MM.1S (cell line): ENCODE results near the gene TSSK3.
A peak's percentile ranks its signal among the peaks of the same experiment; 100 is the strongest.
"Not testable (repeated sequence)": the region's sequence is repeated elsewhere in the genome, so short reads cannot be mapped to it uniquely, and the experiment has no call there.

Experiments used
- DNase-seq: peaks from one replicate; pipeline ENCODE4 v3.0.0-alpha.2; 2015
- H2AFZ ChIP-seq: fragments of 300-600 bp; sonication (generic); 2 replicates; pipeline ENCODE4 v1.6.0; 2016; ENCODE audit warnings: antibody characterized with exemption, low read length
- H3F3A ChIP-seq: fragments of 300-600 bp; sonication (generic); 2 replicates; pipeline ENCODE4 v1.6.1; 2016; ENCODE audit warnings: mild to moderate bottlenecking, antibody characterized with exemption, low read length, moderate library complexity, mixed read lengths; ENCODE audit not compliant: insufficient read depth
- H3K27ac ChIP-seq: fragments of 300-600 bp; sonication (generic); 2 replicates; pipeline ENCODE4 v1.5.1; 2016; ENCODE audit warnings: mild to moderate bottlenecking, low read length
- H3K27me3 ChIP-seq: fragments of 300-600 bp; sonication (generic); replicated peaks from 2 replicates; pipeline ENCODE4 v1.6.0; 2016; ENCODE audit warnings: low read length; ENCODE audit not compliant: insufficient read depth
- H3K36me3 ChIP-seq: fragments of 300-600 bp; sonication (generic); replicated peaks from 2 replicates; pipeline ENCODE4 v1.6.1; 2016; ENCODE audit warnings: mild to moderate bottlenecking, low read length, mixed read lengths; ENCODE audit not compliant: insufficient read depth
- H3K4me1 ChIP-seq: fragments of 300-600 bp; sonication (generic); 2 replicates; pipeline ENCODE4 v1.6.1; 2016; ENCODE audit warnings: low read length, mixed read lengths
- H3K4me2 ChIP-seq: fragments of 300-600 bp; sonication (generic); 2 replicates; pipeline ENCODE4 v1.6.0; 2016; ENCODE audit warnings: low read depth, low read length
- H3K4me3 ChIP-seq: fragments of 300-600 bp; sonication (generic); 2 replicates; pipeline ENCODE4 v1.5.1; 2016; ENCODE audit warnings: low read length, mixed read lengths
- H3K79me2 ChIP-seq: fragments of 300-600 bp; sonication (generic); 2 replicates; pipeline ENCODE4 v1.6.1; 2016; ENCODE audit warnings: mixed run types, low read length, mixed read lengths
- H3K9ac ChIP-seq: fragments of 300-600 bp; sonication (generic); 2 replicates; pipeline ENCODE4 v1.6.1; 2016; ENCODE audit warnings: low read length, mixed read lengths
- H3K9me2 ChIP-seq: fragments of 300-600 bp; sonication (generic); replicated peaks from 2 replicates; pipeline ENCODE4 v1.6.1; 2016; ENCODE audit warnings: mild to moderate bottlenecking, low read length, mixed read lengths; ENCODE audit not compliant: insufficient read depth
- H3K9me3 ChIP-seq: fragments of 300-600 bp; sonication (generic); replicated peaks from 2 replicates; pipeline ENCODE4 v1.6.1; 2016; ENCODE audit warnings: mild to moderate bottlenecking, low read length, mixed read lengths; ENCODE audit not compliant: insufficient read depth
- H4K20me1 ChIP-seq: fragments of 300-600 bp; sonication (generic); 2 replicates; pipeline ENCODE4 v1.6.1; 2016; ENCODE audit warnings: mild to moderate bottlenecking, low read length, moderate library complexity, mixed read lengths; ENCODE audit not compliant: insufficient read depth
- EZH2 ChIP-seq: fragments of 300-600 bp; sonication (generic); optimal IDR thresholded peaks from 2 replicates; pipeline ENCODE3; 2017; ENCODE audit warnings: low read depth, mild to moderate bottlenecking, antibody characterized with exemption, low read length, mixed read lengths
- EZH2phosphoT487 ChIP-seq: fragments of 300-600 bp; sonication (generic); IDR thresholded peaks from 2 replicates; pipeline ENCODE4 v1.6.1; 2018; ENCODE audit warnings: antibody characterized with exemption, low read length
- TF ChIP-seq, protein P1 (sequence below): fragments of 300-600 bp; sonication (generic); IDR thresholded peaks from 2 replicates; pipeline ENCODE4 v1.5.1; 2016; ENCODE audit warnings: antibody characterized with exemption, low read length, mixed read lengths

The TSSK3 gene

DNA sequence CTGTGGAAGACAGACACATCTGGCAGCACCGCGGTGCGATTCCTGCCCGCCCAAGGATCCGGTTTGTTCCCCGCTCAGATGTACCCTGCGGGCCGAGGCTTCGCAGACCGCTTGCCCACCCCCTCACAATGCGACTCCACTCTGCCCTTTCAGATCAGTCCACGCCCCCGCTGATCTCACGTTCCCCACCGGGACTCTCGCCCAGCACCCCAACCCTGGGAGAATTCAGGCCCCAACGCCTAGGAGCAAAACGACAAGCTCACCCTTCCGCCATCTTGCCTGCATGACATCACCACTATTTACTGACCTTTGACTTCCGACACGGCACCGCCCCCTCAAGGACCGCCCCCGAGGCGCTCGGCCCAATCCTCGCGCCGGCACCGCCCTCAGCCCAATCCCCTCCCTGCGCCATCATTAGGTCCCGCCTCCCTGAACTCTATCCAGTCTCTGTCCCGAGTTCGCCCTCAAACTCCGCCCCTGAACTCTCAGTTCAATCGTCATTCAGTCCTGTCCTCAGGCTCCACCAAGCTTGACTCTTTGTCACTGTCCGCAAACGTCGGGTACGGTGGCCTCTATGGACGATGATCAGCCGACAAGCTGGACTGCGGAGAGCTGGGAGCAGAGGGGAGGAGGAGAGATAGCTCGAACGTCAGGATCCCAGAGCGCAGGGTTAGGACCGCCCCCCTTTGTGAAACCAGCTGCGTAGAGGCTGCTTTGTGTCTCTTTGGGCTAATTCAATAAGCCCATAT, 32.0 kb downstream of the TSSK3 start, which contains the start of gene BSDC1:
TSS of gene BSDC1 (minus strand) at position 301 of the 749 bp plus-strand sequence. CDS start at position 274, 27 bp downstream.
- Histone ChIP-seq H3F3A (peaks cover 7% of the 10 kb centered on the region; the same call in 1 of the 2 replicates), H3K36me3 (peaks cover 7% of the 10 kb centered on the region; the same call in 1 of the 2 replicates), H3K4me1 (peaks cover 10% of the 10 kb centered on the region), H3K27me3 (no peaks in the 10 kb centered on the region), H3K9me2 (no peaks in the 10 kb centered on the region), H3K27ac (peak within 1 kb of the TSS; percentile 66), H3K4me2 (peak within 1 kb of the TSS; percentile 95), H3K9me3 (no peaks in the 10 kb centered on the region), H4K20me1 (no peaks in the 10 kb centered on the region), H3K9ac (peak within 1 kb of the TSS; percentile 91), H3K79me2 (peaks cover 45% of the 10 kb centered on the region), H3K4me3 (peak within 1 kb of the TSS; percentile 96), H2AFZ (peak within 1 kb of the TSS; percentile 75)
- TF ChIP-seq, protein P1, sequence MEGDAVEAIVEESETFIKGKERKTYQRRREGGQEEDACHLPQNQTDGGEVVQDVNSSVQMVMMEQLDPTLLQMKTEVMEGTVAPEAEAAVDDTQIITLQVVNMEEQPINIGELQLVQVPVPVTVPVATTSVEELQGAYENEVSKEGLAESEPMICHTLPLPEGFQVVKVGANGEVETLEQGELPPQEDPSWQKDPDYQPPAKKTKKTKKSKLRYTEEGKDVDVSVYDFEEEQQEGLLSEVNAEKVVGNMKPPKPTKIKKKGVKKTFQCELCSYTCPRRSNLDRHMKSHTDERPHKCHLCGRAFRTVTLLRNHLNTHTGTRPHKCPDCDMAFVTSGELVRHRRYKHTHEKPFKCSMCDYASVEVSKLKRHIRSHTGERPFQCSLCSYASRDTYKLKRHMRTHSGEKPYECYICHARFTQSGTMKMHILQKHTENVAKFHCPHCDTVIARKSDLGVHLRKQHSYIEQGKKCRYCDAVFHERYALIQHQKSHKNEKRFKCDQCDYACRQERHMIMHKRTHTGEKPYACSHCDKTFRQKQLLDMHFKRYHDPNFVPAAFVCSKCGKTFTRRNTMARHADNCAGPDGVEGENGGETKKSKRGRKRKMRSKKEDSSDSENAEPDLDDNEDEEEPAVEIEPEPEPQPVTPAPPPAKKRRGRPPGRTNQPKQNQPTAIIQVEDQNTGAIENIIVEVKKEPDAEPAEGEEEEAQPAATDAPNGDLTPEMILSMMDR = no peak
- TF ChIP-seq EZH2 (no peak), EZH2phosphoT487 (no peak)
- peak; percentile 98 for DNase-seq

DNA sequence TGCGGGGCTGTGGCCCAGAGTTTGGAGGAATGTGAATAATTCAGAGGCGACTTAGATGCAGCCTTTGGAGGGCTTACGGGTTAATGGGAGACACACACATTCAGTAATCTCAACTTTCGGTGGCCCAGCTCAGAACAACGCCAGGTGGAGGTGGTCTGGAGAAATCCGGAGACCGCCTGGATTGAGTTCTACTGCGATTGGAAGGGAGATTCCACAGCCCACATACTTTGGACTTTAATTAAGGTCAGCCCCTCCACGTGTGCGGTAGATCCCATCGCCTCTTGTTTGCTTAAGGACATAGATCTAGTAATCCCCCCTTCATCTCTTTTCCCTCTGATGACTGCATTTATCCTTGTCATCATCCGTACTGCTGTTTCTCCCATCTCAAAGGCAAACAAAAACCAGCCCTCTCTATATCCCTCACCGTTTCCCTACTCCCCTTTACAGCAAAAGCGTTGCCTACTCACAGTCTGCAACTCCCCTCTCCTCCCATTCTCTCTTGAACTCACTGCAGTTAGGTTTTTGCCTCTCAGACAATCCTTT, 32.6 kb downstream of the TSSK3 start:
- peaks cover 10% of the 10 kb centered on the region for H3K4me1 ChIP-seq
- no peaks in the 10 kb centered on the region for H3K9me2 ChIP-seq
- H4K20me1 ChIP-seq = no peaks in the 10 kb centered on the region
- peaks cover 6% of the 10 kb centered on the region; the same call in 1 of the 2 replicates for H3K36me3 ChIP-seq
- H3K4me3 ChIP-seq = peak overlapping the region; percentile 96
- TF ChIP-seq EZH2phosphoT487 = no peak
- no peak for TF ChIP-seq EZH2
- TF ChIP-seq, protein P1 = no peak
- peak overlapping the region; percentile 69 for H2AFZ ChIP-seq
- H3K9ac ChIP-seq = peak overlapping the region; percentile 68
- no peak for DNase-seq
- no peaks in the 10 kb centered on the region for H3K9me3 ChIP-seq
- peaks cover 7% of the 10 kb centered on the region; the same call in 1 of the 2 replicates for H3F3A ChIP-seq
- peak overlapping the region; percentile 66 for H3K27ac ChIP-seq
- H3K79me2 ChIP-seq = peaks cover 43% of the 10 kb centered on the region
- H3K4me2 ChIP-seq = peak overlapping the region; percentile 81
- no peaks in the 10 kb centered on the region for H3K27me3 ChIP-seq

- not testable (repeated sequence) for H3F3A ChIP-seq, H3K9me3 ChIP-seq, H3K27ac ChIP-seq, H3K4me3 ChIP-seq, H3K36me3 ChIP-seq, DNase-seq, H3K9me2 ChIP-seq, H3K4me1 ChIP-seq, H3K9ac ChIP-seq, H2AFZ ChIP-seq, H3K4me2 ChIP-seq, H4K20me1 ChIP-seq, H3K27me3 ChIP-seq
- peaks cover 27% of the 10 kb centered on the region for H3K79me2 ChIP-seq
These were observed 34.2 kb downstream of the TSSK3 start for GRCh38 chr1:32396524-32396923.

DNA sequence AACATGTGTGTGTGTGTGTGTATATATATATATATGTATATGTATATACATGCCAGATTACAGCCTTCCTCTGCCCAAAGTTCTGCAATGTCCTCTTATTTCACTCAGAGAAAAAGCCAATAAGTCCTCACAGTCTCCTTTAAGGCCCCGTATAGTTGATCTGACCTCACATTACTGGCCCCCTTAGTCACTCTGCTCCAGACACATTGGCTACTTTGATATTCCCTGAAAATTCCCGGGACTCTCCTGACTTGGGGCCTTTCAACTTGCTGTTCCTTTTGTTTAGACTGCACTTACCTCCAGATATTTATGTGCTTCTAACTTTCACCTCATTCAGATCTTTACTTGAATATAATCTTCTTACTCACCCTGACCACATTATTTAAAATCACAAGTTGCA, 36.1 kb downstream of the TSSK3 start:
- H3K79me2 ChIP-seq = peaks cover 8% of the 10 kb centered on the region
- TF ChIP-seq, protein P1 = no peak
- TF ChIP-seq EZH2phosphoT487 (no peak), EZH2 (no peak)
- no peaks in the 10 kb centered on the region for H3K27me3 ChIP-seq
- no peak for DNase-seq
- H2AFZ ChIP-seq = no peak overlapping the region
- H3K27ac ChIP-seq = no peak overlapping the region
- H3K36me3 ChIP-seq = no peaks in the 10 kb centered on the region
- H3F3A ChIP-seq = peaks cover 7% of the 10 kb centered on the region; the same call in 1 of the 2 replicates
- H3K4me2 ChIP-seq = no peak overlapping the region
- peaks cover 3% of the 10 kb centered on the region for H3K4me1 ChIP-seq
- no peak overlapping the region for H3K4me3 ChIP-seq
- no peaks in the 10 kb centered on the region for H3K9me3 ChIP-seq
- no peak overlapping the region for H3K9ac ChIP-seq
- no peaks in the 10 kb centered on the region for H4K20me1 ChIP-seq
- no peaks in the 10 kb centered on the region for H3K9me2 ChIP-seq
